ES-I3 (cell line): ENCODE data around the gene NRF1.
"Not testable (repeated sequence)": the region's sequence is repeated elsewhere in the genome, so short reads cannot be mapped to it uniquely, and the experiment has no call there.

Experiments used
- H3K36me3 ChIP-seq: 2 replicates; pipeline ENCODE4 v1.6.1; 2013; ENCODE audit warnings: mild to moderate bottlenecking, low read length, control low read depth, moderate library complexity; ENCODE audit not compliant: insufficient read depth
- H3K4me1 ChIP-seq: 2 replicates; pipeline ENCODE4 v1.6.1; 2013; ENCODE audit warnings: mild to moderate bottlenecking, control low read depth, low read length; ENCODE audit not compliant: insufficient read depth
- H3K9ac ChIP-seq: 2 replicates; pipeline ENCODE4 v1.6.1; 2013; ENCODE audit warnings: low read depth, mild to moderate bottlenecking, low read length, moderate library complexity
- H3K9me3 ChIP-seq: 2 replicates; pipeline ENCODE4 v1.6.1; 2013; ENCODE audit warnings: mild to moderate bottlenecking, low read length, moderate library complexity; ENCODE audit not compliant: control insufficient read depth, insufficient read depth

Gene NRF1

DNA sequence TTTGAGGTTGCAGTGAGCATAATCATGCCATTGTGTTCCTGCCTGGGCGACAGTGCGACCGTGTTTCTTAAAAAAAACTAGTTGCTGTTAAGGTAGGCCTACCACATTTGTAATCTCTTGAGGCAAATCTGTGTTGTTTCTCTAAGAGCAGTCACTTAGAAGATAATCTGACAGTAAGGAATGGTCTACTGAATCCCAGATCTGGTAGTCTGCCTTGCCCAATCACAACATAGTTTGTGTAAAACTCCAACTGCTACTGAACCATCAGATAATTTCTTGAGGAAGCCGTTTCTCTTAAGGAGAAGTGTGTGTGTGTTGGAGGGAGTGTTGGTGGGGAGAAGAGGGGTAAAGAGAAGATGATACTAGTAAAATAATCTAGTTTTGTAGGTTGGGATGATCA lies 5.0 kb downstream of the NRF1 start:
- no peaks in the 10 kb centered on the region for H3K36me3 ChIP-seq
- no peaks in the 10 kb centered on the region for H3K9me3 ChIP-seq
- peaks cover 10% of the 10 kb centered on the region for H3K4me1 ChIP-seq
- no peak overlapping the region for H3K9ac ChIP-seq

DNA sequence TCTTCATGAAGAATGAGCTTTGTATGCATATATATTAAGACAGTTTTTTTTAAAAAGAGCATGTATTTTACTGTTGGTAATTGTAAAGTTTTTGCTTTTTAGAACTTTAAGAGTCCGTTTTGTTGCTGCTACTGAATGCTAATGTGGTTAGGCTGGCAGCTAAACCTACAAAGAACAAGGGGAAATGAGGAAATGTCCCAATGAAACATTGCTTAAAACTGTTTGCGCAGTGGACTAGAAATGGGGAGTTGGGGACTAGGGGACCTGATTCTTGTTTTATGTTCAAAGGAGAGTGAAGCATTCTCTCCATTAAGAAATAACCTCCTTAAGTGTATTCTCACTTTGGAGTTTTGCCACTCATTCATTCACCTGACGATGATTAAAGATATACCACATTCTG lies 5.7 kb downstream of the NRF1 start:
- no peak overlapping the region for H3K9ac ChIP-seq
- H3K36me3 ChIP-seq, result no peaks in the 10 kb centered on the region
- no peaks in the 10 kb centered on the region for H3K9me3 ChIP-seq
- peaks cover 10% of the 10 kb centered on the region for H3K4me1 ChIP-seq

DNA sequence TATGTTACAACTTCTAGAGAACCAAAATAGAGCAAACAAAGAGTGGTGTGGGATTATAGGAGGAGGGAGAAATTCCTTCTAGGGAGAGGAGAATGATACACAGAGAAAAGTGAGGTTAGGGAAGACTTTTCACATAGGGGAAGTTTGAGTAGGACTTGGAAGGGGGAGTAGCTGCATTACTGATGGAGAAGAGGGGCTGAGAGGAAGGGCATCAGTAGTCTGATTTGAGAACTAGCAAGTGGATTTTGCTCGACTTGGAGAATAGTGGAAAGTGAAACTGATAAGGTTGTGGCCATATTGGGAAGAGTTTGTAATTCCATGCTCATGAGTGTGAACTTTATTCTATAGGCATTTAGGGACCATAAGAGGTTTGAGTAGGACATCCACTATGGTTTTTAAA lies 6.1 kb downstream of the NRF1 start:
- peaks cover 10% of the 10 kb centered on the region for H3K4me1 ChIP-seq
- no peaks in the 10 kb centered on the region for H3K9me3 ChIP-seq
- no peaks in the 10 kb centered on the region for H3K36me3 ChIP-seq
- no peak overlapping the region for H3K9ac ChIP-seq

DNA sequence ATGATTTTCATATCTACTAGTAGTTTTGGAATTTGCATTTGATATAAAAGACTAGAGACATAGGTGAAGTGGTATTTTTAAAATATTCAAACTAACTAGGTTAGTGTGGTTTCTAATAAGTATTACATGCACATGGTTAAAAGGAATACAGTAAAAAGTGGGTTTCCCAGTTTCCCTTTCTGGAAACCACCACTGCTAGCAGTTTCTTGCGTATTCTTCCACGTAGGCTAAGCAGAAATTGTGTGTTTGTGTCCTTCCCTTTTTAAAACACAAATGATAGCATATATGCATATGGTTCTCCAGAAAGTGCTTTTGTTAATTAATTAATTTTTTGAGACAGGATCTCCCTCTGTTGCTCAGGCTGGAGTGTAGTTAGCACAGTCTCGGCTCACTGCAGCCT lies 15.4 kb downstream of the NRF1 start:
- no peaks in the 10 kb centered on the region for H3K9me3 ChIP-seq
- no peaks in the 10 kb centered on the region for H3K36me3 ChIP-seq

DNA sequence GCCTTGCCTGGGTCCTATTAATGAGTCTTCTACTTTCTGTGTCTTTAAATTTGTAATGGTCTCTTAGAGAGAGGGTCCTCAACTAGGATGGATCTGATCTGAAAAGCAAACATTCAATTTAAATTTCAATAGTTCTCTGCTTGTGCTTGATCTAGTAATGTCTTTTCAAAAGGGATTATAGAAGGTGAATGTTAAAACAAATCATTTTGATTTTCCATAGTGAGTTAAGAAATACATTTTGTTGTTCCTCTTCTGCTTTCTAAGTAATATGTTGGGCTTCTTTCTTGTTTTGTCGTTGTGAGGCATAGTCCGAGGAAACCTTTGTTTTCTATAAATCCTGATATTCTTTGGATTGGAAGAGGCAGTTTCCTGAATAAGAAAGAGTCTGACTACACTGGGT lies 18.8 kb downstream of the NRF1 start:
- Histone ChIP-seq H3K4me1 (peaks cover 7% of the 10 kb centered on the region), H3K36me3 (no peaks in the 10 kb centered on the region), H3K9me3 (no peaks in the 10 kb centered on the region), H3K9ac (no peak overlapping the region)

More for the DNA sequence above, 15.4 kb downstream of the NRF1 start:
- no peak overlapping the region for H3K9ac ChIP-seq
- peaks cover 7% of the 10 kb centered on the region; the same call in 1 of the 2 replicates for H3K4me1 ChIP-seq

DNA sequence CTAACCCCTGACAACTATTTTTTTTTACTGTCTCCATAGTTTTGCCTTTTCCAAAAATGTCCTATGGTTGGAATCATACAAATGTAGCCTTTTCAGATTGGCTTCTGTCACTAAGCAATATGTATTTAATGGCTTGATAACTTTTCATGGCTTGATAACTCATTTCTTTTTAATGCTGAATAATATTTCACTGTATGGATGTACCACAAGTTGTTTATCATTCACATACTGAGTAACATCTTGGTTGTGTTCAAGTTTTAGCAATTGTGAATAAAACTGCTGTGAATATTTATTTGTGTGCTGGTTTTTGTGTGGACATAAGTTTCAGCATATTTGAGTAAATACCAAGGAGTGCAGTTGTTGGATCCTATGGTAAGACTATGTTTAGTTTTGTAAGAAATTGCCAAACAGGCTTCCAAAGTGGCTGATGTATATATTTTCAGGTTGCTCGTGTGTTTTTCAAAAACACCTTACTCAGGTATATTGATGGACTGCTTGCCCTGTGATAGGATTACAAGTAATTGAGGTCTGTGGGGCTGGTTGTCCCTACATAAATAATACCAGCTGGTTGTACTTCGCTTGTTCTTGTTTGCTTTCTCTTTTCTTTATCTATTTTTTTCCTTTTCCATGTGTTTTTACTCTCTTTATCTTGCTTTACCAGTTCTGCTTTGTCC lies 23.0 kb downstream of the NRF1 start:
- H3K9ac ChIP-seq, result no peak overlapping the region
- H3K9me3 ChIP-seq, result no peaks in the 10 kb centered on the region
- H3K4me1 ChIP-seq, result peaks cover 4% of the 10 kb centered on the region; the same call in 1 of the 2 replicates
- H3K36me3 ChIP-seq, result no peaks in the 10 kb centered on the region

DNA sequence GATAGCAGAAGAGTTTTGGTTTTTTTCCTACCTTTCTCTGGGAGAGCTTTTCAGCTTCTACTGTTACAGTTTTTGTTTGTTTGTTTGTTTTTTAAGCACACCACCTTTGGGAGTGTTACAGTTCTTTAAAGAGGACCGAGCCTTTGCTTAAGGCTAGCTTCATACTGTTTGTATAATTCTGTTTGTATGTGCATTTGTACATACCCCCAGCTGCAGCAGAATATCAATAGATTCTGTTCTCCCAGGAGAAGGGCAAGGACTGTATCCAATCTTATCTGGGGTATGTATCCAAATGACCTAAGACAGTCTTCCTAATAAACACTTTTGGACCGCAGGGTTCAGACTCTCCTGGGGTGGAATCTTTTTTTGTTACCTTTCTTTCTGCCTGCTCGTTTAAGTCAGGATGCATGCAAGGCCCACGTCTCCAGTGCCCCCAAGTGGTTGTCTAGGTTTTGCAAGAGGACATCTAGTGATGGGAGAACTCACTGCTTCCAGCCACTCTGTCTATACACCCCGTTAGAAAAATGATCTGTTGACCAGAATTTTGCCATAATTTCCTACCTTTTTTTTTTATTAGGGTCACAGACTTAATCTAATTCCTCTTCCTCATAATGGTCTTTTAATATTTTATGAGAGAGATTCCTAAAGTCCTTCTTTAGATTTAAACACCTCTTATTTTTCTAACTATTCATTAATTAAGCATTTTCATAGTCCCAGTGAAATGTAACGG lies 23.9 kb downstream of the NRF1 start:
- Histone ChIP-seq H3K36me3 (no peaks in the 10 kb centered on the region), H3K4me1 (no peaks in the 10 kb centered on the region; the same call in 1 of the 2 replicates), H3K9me3 (no peaks in the 10 kb centered on the region), H3K9ac (no peak overlapping the region)

DNA sequence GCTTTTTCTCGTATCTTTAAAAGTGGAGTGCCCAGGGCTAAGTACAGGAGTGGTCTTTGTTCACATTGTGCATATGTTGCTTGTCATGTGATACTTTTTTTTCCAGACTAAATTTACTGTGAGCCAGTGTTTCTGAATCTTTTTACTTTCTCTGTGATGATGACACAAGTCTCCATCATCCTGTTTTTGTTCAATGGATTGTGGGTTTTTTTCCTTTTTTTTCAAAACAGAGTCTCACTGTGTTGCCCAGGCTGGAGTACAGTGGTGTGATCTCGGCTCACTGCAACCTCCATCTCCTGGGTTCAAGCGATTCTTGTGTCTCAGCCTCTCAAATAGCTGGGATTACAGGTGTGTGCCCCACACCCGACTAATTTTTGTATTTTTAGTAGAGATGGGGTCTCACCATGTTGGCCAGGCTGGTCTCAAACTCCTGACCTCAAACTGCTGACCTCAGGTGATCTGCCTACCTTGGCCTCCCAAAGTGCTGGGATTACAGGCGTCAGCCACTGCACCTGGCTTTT lies 24.6 kb downstream of the NRF1 start:
- not testable (repeated sequence) for H3K4me1 ChIP-seq, H3K9ac ChIP-seq, H3K36me3 ChIP-seq, H3K9me3 ChIP-seq

DNA sequence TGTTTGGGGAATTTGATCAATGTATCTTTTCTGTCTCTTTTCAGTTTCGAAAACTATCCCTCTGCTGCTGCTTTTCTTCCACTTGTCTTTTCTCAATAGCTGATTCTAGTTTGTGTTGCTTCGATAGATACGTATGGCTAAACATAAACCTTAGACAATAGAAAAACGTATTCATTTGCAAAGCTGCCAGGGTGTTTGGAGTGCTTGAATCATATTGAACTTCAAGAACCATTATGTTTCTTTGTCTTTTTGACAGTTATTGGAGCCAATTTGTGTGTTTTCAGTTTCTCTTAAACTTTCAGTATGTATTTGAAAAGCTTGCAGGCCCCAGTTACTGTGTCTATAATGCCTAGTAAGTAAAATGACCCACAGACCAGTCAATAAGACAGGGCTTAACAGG lies 25.1 kb downstream of the NRF1 start:
- no peaks in the 10 kb centered on the region; the same call in 1 of the 2 replicates for H3K4me1 ChIP-seq
- no peaks in the 10 kb centered on the region for H3K9me3 ChIP-seq
- no peak overlapping the region for H3K9ac ChIP-seq
- H3K36me3 ChIP-seq, result no peaks in the 10 kb centered on the region

DNA sequence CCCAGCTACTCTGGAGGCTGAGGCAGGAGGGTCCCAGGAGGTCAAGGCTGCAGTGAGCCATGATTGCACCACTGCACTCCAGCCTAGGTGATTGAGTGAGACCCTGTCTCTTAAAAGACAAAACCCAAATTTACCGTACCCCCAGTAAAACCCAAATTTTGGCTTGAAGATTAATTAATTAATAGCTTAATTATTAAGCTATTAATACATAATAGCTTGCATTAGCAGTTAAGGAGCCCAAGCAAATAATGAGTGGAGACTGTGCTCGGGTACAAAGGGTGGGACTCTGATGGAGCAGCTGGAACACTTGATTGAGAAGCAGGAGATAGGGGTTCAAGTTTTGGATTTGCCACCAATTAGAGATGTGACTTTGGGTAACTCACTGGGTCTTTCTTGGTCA lies 28.9 kb downstream of the NRF1 start:
- no peaks in the 10 kb centered on the region for H3K36me3 ChIP-seq
- H3K4me1 ChIP-seq, result peaks cover 12% of the 10 kb centered on the region; the same call in 1 of the 2 replicates
- H3K9me3 ChIP-seq, result no peaks in the 10 kb centered on the region
- no peak overlapping the region for H3K9ac ChIP-seq

DNA sequence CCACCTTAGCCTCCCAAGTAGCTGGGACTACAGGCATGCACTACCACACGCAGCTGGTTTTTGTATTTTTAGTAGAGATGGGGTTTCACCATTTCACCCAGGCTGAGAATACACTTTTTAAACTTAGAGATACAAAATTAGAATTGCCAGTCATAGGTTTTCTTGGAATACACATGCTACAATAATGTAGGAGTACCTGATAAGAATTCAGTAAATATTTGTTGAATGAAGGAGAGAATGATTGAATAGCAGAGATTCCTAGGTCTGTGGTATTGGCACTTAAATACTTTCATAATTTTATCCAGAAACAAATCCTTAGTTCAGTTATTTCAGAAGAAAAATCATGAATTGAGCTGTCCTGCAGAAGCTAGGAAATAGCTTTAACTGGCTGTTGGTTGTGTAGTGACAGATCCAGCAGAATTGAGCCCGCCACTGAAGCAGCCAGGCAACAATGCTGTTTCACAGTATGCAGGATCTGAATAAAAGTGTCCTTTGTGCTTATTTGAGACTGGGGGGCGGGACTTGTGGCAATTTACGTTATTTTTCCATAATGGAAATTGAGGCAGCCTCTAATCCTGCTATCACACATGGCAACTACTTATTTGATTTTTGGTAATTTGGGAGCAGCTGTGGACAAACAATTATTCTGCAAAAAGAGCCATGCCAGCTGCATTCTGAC lies 31.5 kb downstream of the NRF1 start:
- Histone ChIP-seq H3K9me3 (no peaks in the 10 kb centered on the region), H3K9ac (no peak overlapping the region), H3K36me3 (no peaks in the 10 kb centered on the region), H3K4me1 (peaks cover 19% of the 10 kb centered on the region)

DNA sequence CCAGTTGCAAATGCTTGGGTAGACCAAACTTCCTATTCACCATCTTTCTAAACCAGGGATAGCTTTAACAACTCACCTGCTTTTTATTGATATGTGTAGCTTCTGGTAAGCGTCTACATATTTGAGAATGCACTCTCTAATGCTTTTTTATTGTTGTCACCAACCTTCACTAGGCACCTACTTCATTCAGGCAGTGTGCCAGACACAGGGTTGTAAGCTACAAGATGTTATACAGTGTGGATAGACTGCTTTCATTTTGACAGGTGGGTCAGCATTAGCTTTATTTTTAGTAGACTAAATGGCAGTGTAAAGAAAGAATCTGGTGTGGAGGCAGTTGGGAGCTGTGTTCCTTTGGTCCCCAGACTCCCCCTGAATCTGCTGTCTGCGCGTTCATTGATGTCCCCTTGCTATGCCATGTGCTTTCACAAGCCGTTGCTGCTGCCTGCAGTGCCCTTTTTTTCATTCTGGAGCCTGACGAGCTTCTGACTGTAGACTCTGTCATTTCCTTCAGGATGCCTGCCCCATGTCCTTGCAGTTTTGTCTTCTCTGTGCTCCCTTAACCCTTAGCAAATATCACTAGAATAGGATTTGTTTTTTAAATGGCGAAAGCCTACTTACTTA lies 32.1 kb downstream of the NRF1 start:
- no peaks in the 10 kb centered on the region for H3K9me3 ChIP-seq
- no peaks in the 10 kb centered on the region for H3K36me3 ChIP-seq
- no peak overlapping the region; the same call in 1 of the 2 replicates for H3K9ac ChIP-seq
- peaks cover 19% of the 10 kb centered on the region for H3K4me1 ChIP-seq

DNA sequence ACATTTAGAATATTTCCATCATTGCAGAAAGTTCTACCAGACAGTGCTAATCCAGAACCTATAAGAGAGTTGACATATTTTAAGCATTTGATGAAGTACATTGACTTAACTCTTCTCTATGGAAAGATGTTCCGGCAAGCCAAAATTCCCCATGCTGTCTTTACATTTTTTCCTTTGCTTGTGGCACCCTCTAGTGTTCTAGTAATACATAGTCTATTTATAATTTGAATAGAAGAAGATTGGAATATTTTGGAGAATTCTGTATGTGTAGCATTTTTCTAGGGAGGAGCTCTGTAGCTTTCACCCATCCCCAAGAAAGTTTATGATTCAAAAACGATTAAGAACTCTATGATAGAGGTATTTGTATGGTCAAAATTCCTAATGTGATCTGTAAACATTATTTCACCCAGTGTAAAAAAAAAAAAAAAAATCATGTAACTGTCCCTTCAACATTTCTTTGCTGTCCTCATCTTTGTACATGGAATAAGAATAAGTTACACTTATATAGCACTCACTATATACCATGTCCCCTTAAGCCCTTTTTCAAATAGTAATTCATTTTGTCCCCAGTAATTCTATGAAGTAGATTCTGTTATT lies 33.2 kb downstream of the NRF1 start:
- Histone ChIP-seq H3K4me1 (peaks cover 24% of the 10 kb centered on the region), H3K9ac (no peak overlapping the region), H3K9me3 (no peaks in the 10 kb centered on the region), H3K36me3 (no peaks in the 10 kb centered on the region)
